GM18873 (cell line): Measurements from ENCODE around the gene INTS4.
"Not testable (repeated sequence)": the region's sequence is repeated elsewhere in the genome, so short reads cannot be mapped to it uniquely, and the experiment has no call there.

Experiments used
- ATAC-seq: cut with Tn5 transposase; IDR thresholded peaks from one replicate; pipeline ENCODE4 v1.9.1; 2021; ENCODE audit warnings: mild to moderate bottlenecking, moderate library complexity, moderate number of reproducible peaks; ENCODE audit not compliant: unreplicated experiment, low FRiP score

INTS4 gene

GRCh38 chr11:77967121-77967520, 27.3 kb downstream of the INTS4 start:
- no peak for ATAC-seq

DNA sequence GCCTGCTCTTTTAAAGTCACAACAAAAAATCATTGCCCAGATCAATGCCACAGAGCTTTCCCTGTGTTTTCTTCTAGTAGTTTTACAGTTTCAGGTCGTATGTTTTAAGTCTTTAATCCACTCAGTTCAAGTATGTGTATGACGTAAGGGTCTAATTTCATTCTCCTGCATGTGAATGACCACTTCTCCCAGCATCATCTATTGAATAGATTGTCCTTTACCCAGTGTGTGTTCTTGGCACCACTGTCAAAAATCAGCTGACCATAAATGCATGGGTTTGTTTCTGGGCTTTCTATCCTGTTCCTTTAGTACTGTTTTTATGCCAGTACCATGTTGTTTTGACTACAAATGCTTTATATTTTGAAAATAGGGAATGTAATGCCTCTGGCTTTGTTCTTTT, 28.1 kb downstream of the INTS4 start:
- no peak for ATAC-seq

- ATAC-seq = no peak
Observed at GRCh38 chr11:77959434-77959833, 35.0 kb downstream of the INTS4 start.

GRCh38 chr11:77958583-77959177, 35.8 kb downstream of the INTS4 start:
- ATAC-seq = not testable (repeated sequence)

DNA sequence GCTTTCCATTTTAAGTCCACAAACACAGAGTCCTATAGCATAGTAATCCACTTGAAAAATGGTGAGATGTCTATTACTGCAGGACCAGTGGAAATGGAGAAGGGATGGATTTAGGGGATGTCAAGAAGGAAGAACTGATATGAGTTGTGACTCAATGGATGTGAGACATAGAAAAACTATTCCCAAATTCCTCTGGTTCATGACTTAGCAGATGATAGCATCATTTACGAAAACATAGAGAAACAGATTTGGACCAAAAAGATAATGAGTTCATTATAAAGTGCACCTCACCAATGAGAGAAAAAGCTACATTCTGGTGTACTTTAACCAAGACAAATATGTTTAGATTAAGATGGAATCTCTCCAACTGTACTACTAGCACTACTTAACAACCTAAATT, 51.2 kb downstream of the INTS4 start:
- not testable (repeated sequence) for ATAC-seq

DNA sequence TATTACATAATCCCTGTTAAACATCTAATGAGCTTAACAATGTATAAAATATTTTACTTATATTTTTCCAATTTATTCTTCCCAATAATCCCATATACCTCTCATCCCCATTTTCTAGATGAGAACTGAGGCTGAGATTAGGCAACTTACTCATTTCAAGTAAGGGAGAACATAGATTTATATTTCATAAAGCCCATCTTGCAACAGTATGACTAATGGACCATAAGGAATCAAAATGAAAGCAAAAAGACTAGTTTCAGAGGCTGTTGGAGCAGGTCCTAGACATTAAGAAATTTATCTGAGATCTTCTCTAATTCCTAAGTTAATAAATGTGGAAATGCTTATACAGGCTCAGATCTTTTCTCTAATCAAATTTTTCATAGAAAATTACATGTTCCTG, 52.0 kb downstream of the INTS4 start:
- ATAC-seq = not testable (repeated sequence)

DNA sequence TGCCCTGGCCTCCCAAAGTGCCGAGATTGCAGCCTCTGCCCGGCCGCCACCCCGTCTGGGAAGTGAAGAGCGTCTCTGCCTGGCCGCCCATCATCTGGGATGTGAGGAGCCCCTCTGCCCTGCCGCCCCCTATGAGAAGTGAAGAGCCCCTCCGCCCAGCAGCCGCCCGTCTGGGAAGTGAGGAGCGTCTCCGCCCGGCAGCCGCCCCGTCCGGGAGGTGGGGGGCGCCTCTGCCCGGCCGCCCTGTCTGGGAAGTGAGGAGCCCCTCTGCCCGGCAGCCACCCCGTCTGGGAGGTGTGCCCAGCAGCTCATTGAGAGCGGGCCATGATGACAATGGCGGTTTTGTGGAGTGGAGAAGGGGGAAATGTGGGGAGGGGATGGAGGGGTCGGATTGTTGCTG, 60.9 kb downstream of the INTS4 start:
- not testable (repeated sequence) for ATAC-seq

- ATAC-seq = not testable (repeated sequence)
Observed at GRCh38 chr11:77930334-77931208, 63.9 kb downstream of the INTS4 start.

DNA sequence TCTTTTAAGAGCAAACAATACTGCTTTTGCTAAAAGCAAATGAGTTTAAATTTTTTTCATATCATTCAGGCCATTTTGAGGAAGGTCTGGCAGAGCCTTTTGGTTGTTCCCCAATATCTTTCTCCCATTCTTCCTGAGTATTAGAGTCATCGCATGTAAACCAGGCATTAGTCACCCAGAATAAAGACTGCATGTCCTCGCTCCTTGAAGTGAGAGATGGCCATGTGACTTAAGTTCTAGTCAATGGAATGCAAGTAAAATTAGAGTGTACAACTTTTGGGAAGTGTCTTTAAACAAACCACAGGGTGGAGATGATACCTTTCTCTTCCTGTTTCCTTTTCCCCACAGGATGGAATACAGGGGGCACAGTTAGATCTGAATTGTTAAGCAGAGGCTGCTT, 76.8 kb downstream of the INTS4 start:
- not testable (repeated sequence) for ATAC-seq

DNA sequence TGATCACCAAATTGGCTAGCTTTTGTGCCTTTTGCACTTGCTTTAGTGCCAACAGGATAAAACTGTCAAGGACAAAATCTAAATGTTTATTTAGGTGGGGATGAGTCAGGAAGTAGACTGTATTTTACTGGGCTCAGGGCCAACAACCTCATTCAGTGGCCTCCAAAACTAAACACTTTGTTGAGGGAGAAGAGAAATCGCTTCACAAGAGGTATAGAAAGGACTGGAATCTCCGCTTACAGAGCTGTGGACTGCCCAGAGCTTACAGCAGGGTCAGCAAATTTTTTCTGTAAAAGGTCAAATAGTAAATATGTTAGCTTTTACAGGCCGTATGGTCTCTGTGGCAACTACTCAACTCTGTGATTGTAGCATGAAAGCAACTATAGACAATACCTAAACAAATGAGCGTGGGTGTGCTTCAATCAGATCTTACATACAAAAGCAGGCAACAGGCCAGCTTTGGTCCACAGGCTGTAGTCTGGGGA, 80.1 kb downstream of the INTS4 start:
- ATAC-seq = not testable (repeated sequence)

DNA sequence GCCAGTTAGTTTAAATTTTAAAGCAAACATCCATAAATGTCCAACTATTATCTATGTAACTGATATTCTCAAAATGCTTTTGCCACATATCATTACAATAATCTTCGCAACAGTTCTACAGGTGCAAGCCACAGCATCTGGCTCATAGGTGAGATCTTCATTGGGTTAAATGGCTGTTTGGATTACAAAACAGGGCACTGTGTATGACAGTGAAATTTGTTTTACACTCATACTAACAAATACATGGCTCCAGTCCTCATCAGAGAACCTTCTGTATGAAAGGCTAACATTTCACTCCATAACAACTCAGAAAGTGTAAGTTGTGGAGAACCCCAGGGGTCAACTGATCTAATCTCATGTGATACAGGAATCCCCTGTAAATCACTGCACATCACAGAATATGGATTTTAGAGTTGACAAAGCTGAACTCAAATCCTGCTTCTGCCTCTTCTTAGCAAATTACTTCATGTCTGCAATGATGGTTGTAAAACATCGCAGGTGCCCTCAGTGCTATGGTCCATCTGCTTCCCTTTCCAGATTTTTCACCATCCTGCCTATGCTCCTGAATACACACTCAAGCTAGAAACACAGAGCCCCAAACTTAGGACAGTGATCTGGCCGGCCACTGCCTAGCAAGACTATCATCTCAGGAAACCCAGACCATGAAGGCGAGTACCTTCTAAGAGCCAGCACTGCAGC, 80.7 kb downstream of the INTS4 start:
- not testable (repeated sequence) for ATAC-seq

DNA sequence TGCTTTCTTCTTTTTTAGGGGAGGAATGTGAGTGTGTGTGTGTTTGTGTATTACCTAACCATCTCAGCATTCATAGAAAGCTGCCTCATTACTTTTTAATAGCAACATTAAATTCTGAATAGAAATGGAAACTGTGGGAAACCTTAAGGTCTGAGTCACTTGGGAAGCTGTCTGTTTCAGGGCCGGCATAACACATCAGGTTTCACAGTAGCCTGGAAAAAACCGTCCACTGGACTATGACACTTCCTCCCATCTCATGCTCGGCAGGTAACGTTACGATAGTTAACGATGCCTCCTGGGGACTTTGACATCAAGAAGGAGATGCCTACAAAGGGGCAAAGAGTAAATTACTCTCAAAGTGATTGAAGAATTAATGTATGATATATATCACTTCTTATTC, 83.6 kb downstream of the INTS4 start:
- not testable (repeated sequence) for ATAC-seq

DNA sequence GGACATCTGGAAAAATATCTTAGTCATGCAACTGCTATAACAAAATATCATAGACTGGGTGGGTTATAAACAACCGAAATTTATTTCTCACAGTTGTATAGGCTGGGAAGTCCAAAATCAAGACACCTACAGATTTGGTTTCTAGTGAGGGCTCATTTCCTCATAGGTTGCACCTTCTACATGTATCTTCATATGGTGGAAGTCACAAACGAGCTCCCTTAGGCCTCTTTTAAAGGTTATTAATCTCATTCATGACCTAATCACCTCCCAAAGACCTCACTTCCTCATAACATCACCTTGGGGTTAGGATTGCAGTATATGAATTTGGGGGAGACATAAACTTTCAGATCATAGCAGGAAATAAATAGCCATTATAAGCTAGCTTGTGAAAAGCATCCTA, 85.2 kb downstream of the INTS4 start:
- no peak for ATAC-seq

DNA sequence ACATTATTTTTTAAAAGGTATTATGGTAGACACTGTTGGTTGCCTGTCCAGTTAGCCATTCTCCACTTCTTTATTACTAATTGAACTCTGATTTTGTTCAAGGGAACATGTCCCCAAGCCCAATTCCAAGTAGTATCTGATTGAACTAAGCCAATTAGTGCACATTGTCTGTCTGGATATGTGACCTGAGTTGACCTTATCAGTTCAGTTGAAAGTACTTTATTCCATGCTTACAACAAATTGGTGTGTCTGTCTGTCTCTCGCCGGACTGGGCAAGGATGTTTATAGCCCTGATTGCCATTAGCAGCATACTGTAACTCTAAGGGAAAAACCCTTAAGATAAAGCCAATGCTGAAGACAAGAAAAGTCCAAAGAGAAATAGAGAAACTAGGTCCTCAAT, 85.6 kb downstream of the INTS4 start:
- ATAC-seq = no peak

GRCh38 chr11:77894949-77895348, 99.5 kb downstream of the INTS4 start:
- ATAC-seq = not testable (repeated sequence)

- not testable (repeated sequence) for ATAC-seq
Observed at GRCh38 chr11:77891703-77892102, 102.8 kb downstream of the INTS4 start.

DNA sequence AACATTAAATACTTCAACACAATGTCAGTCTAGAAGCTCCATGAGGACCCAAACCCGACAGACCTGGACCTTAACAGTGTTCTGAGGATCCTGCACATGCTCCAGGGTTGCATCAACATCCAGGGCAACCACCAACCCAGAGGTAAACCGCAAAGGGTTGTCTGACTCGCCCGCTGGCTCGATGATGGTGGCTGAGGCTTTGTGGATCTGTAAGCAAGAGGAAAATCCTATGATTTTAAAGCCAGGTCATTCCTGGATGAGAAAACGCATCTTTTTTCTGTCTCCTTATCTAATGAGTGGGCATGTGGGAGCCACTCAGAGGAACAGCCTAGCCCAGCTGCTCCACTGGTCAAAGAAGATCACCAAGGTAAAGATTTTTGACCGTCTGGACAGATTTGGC, 103.2 kb downstream of the INTS4 start:
- ATAC-seq = not testable (repeated sequence)

DNA sequence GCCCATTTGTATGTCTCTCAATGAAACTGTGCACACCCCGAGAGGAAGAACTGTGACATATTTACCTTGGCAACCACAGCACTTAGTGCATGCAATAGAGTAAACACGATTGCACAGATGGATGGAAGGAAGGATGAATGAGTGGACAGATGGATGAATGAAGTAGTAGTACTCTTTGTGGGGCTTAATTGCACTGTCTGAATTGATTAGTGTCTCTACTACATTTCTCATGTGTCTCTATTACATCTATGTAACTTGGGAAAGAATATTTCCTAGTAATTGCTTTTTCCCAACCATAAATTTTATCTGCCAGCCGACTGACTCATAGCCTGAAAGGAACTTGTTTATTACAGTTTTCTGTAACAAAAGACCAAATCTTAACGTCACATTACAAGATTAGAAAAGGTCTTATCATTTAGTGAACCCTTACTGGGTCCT, 103.8 kb downstream of the INTS4 start:
- not testable (repeated sequence) for ATAC-seq

GRCh38 chr11:77890100-77890614, 104.3 kb downstream of the INTS4 start:
- not testable (repeated sequence) for ATAC-seq

DNA sequence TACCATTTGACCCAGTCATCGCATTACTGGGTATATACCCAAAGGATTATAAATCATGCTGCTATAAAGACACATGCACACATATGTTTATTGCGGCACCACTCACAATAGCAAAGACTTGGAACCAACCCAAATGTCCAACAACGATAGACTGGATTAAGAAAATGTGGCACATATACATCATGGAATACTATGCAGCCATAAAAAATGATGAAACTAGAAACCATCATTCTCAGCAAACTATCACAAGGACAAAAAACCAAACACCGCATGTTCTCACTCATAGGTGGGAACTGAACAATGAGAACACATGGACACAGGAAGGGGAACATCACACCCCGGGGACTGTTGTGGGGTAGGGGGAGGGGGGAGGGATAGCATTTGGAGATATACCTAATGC, 105.4 kb downstream of the INTS4 start:
- not testable (repeated sequence) for ATAC-seq

- ATAC-seq = no peak
Observed at GRCh38 chr11:77886401-77886800, 108.1 kb downstream of the INTS4 start.
